NCI-H2081 treated with DMSO at 0.1 percent for 48 hours (cell line): ENCODE measurements around the gene THSD8.

Experiments
- DNase-seq: peaks from one replicate; lab custom pipeline; 2025; lab: John Stamatoyannopoulos, UW

Gene THSD8

GRCh38 chr19:12779162-12779993 is 22.5 kb upstream of the THSD8 start:
- DNase-seq = no peak

- DNase-seq = no peak
Measured at GRCh38 chr19:12782174-12782423, 19.8 kb upstream of the THSD8 start.

GRCh38 chr19:12782424-12783290 is 19.2 kb upstream of the THSD8 start:
- peak; percentile 26 for DNase-seq

GRCh38 chr19:12783291-12783848 is 18.5 kb upstream of the THSD8 start:
- no peak for DNase-seq

GRCh38 chr19:12783849-12784393 is 17.9 kb upstream of the THSD8 start:
- DNase-seq = no peak

- DNase-seq = no peak
Measured at GRCh38 chr19:12784394-12784870, 17.4 kb upstream of the THSD8 start.

- DNase-seq = no peak
Measured at GRCh38 chr19:12784871-12785430, 16.9 kb upstream of the THSD8 start.

- DNase-seq = no peak
Measured at GRCh38 chr19:12785431-12786031, 16.3 kb upstream of the THSD8 start.

GRCh38 chr19:12786141-12786870 is 15.6 kb upstream of the THSD8 start:
- DNase-seq = no peak

- no peak for DNase-seq
Measured at GRCh38 chr19:12786952-12787351, 14.9 kb upstream of the THSD8 start.

GRCh38 chr19:12787458-12787857 is 14.4 kb upstream of the THSD8 start:
- DNase-seq = no peak

- no peak for DNase-seq
Measured at GRCh38 chr19:12788042-12788681, 13.7 kb upstream of the THSD8 start.

GRCh38 chr19:12788682-12789097 is 13.2 kb upstream of the THSD8 start:
- no peak for DNase-seq

- no peak for DNase-seq
Measured at GRCh38 chr19:12789098-12789903, 12.6 kb upstream of the THSD8 start.

- peak; percentile 75 for DNase-seq
Measured at GRCh38 chr19:12789904-12790619, 11.8 kb upstream of the THSD8 start.

GRCh38 chr19:12790628-12791344 is 11.1 kb upstream of the THSD8 start:
- no peak for DNase-seq

- peak; percentile 59 for DNase-seq
Measured at GRCh38 chr19:12791345-12792050, 10.4 kb upstream of the THSD8 start, which contains the start of gene JUNB. JUNB (plus strand) TSS chr19:12791486; CDS start chr19:12791772, 286 bp downstream.
